Adrenal gland (tissue), 5 donors: ENCODE results near the gene CD101.

ENCODE experiments used
- CTCF ChIP-seq, 6 experiments: fragments of 450-650 bp in 4 of 6; fragments of 200-600 bp in 2 of 6; sonication (generic) in 1 of 6; IDR thresholded peaks; 1 replicate in 5 of 6; 2 replicates in 1 of 6; pipeline versions ENCODE4 v1.5.1 to v1.8.0; 2016 to 2021; ENCODE audit warnings: antibody characterized with exemption in 6 of 6, mild to moderate bottlenecking in 2 of 6, moderate library complexity in 1 of 6
- POLR2A ChIP-seq, 2 donors: fragments of 450-650 bp; IDR thresholded peaks; one replicate each; pipeline ENCODE4 v1.6.1; 2017; ENCODE audit warnings: antibody characterized with exemption in 2 of 2, mild to moderate bottlenecking in 2 of 2, moderate library complexity in 1 of 2
- donor health status: DM: no; HTN: no; CAD: no.

- TF ChIP-seq CTCF (IDR thresholded peaks at IDR 0.05), result no peak
- no peak for TF ChIP-seq POLR2A (IDR thresholded peaks at IDR 0.05)
Measured at GRCh38 chr1:117000142-117000541, 1.4 kb upstream of the CD101 start.
